Measurements from ENCODE around the gene MYORG. TPM values are rescaled to one million over a fixed set of nuclear protein-coding genes. Genes with fewer than 3 reads are reported as not detected.

MYORG gene
- total RNA-seq, 5 donors from 2014 or later (not counting 1 experiment from before 2014, with no cell fraction given) = 0.72 to 2.3 (median 1.6) TPM

Other genes starting within 250 kb of the MYORG start
- gene UBAP1, start 197.9 kb downstream of the MYORG start, total RNA-seq = 10 to 100 TPM; 33.1 to 42.2 (median 35.5) TPM
- under 1 TPM; 0.15 to 0.41 (median 0.23) TPM for gene KIF24, start 47.6 kb downstream of the MYORG start, total RNA-seq
- gene NUDT2, start 47.3 kb downstream of the MYORG start, total RNA-seq = 10 to 100 TPM in 4 of 5 donors, 1 to 10 TPM in 1; 9.9 to 22.7 (median 17.4) TPM
- gene FAM219A, start 81.7 kb upstream of the MYORG start, total RNA-seq = 10 to 100 TPM; 10.7 to 20.7 (median 18.7) TPM
- not detected for gene DNAI1, start 81.9 kb upstream of the MYORG start, total RNA-seq
- gene ENHO, start 146.1 kb upstream of the MYORG start, total RNA-seq = under 1 TPM in 2 of 5 donors, not detected in 3; 0.32 to 0.35 TPM
- gene CNTFR, start 212.8 kb upstream of the MYORG start, total RNA-seq = not detected
- gene RPP25L, start 235.2 kb upstream of the MYORG start, total RNA-seq = 10 to 100 TPM in 4 of 5 donors, 1 to 10 TPM in 1; 9.3 to 28.6 (median 22.5) TPM
- 10 to 100 TPM; 60.8 to 82.9 (median 69.0) TPM for gene DCTN3, start 243.6 kb upstream of the MYORG start, total RNA-seq

All from T-cell (primary cell).